Erythroblast (primary cell): Measurements from ENCODE around the gene UBE2H.
"Not testable (repeated sequence)": the region's sequence is repeated elsewhere in the genome, so short reads cannot be mapped to it uniquely, and the experiment has no call there.

Experiments
- GATA1 ChIP-seq: IDR thresholded peaks from 2 replicates; pipeline ENCODE4 v1.6.1; 2011; ENCODE audit warnings: low read depth, mild to moderate bottlenecking, control low read depth, low read length, moderate library complexity
- POLR2A ChIP-seq: IDR thresholded peaks from 2 replicates; pipeline ENCODE4 v1.6.1; 2011; ENCODE audit warnings: mild to moderate bottlenecking, low read length

DNA sequence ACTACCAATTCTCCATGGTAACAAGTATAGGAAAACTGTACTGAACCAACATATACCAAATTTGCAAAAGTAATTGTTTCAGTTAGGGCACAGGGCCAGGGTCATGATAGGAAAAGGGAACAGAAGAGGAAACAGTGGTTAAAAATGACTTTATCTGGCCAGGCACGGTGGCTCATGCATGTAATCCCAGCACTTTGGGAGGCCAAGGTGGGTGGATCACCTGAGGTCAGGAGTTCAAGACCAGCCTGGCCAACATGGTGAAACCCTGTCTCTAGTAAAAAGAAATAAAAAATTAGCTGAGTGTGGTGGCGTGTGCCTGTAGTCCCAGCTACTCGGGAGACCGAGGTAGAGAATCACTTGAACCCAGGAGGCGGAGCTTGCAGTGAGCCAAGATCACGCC lies 92.0 kb downstream of the UBE2H start:
- TF ChIP-seq POLR2A, GATA1: not testable (repeated sequence)
